Panc1 (cell line): ENCODE measurements around the gene SLC25A12. TPM values are rescaled to one million over a fixed set of nuclear protein-coding genes. Genes with fewer than 3 reads are reported as not detected.
"Not testable (repeated sequence)": the region's sequence is repeated elsewhere in the genome, so short reads cannot be mapped to it uniquely, and the experiment has no call there.

Source experiments
- ATAC-seq: fragments of 200-7000 bp; cut with Tn5 transposase; 2 replicates; pipeline ENCODE4 v1.9.1; 2020; ENCODE audit warnings: mild to moderate bottlenecking, moderate library complexity
- BruUV-seq: library from RNA; stranded (reverse); fragments of 400-500 nt; replicated peaks from 2 replicates; lab custom pipeline; 2021; lab: Mats Ljungman, UMichigan
- CTCF ChIA-PET: fragments of 300-600 bp; sonication (Branson Sonifier 250); formaldehyde crosslinking; loops from one replicate; lab custom pipeline; 2022; ENCODE audit warnings: antibody characterized with exemption; lab: Charles Lee
- POLR2A ChIA-PET: fragments of 300-600 bp; sonication (Branson Sonifier 250); formaldehyde crosslinking; loops from one replicate; lab custom pipeline; 2022; ENCODE audit warnings: antibody characterized with exemption; lab: Charles Lee
- DNase-seq: peaks from one replicate; pipeline ENCODE4 v3.0.0-alpha.2; 2010; ENCODE audit warnings: low read depth, low spot score
- H3K27ac ChIP-seq: 2 replicates; pipeline ENCODE4 v1.5.1; 2011; ENCODE audit warnings: mild to moderate bottlenecking, low read length, inconsistent platforms
- H3K27me3 ChIP-seq: fragments of 200-500 bp; sonication (Bioruptor generic); 2 replicates; pipeline ENCODE4 v1.6.0; 2014; ENCODE audit warnings: low read length, inconsistent platforms; ENCODE audit not compliant: control insufficient read depth, insufficient read depth
- H3K36me3 ChIP-seq: fragments of 200-500 bp; sonication (Bioruptor generic); 2 replicates; pipeline ENCODE4 v1.5.1; 2014; ENCODE audit warnings: inconsistent platforms, mild to moderate bottlenecking, low read length, moderate library complexity; ENCODE audit not compliant: control insufficient read depth, insufficient read depth
- H3K4me1 ChIP-seq: 2 replicates; pipeline ENCODE4 v1.5.1; 2011; ENCODE audit warnings: inconsistent platforms, mild to moderate bottlenecking, low read length, moderate library complexity; ENCODE audit not compliant: control insufficient read depth, insufficient read depth
- H3K4me3 ChIP-seq, 2 experiments: 2 replicates each; pipeline ENCODE4 v1.5.1; 2011 to 2012; ENCODE audit warnings: low read depth in 2 of 2, low read length in 2 of 2, mild to moderate bottlenecking in 2 of 2, inconsistent platforms in 1 of 2, moderate library complexity in 1 of 2
- H3K9me3 ChIP-seq: fragments of 200-500 bp; sonication (Bioruptor generic); 2 replicates; pipeline ENCODE4 v1.5.1; 2014; ENCODE audit warnings: low read depth, mild to moderate bottlenecking, inconsistent platforms, low read length, moderate library complexity; ENCODE audit not compliant: control insufficient read depth, insufficient read depth
- POLR2AphosphoS5 ChIP-seq: IDR thresholded peaks from 2 replicates; pipeline ENCODE4 v1.6.1; 2012; ENCODE audit warnings: mild to moderate bottlenecking, low read depth, low read length, moderate library complexity
- SIN3A ChIP-seq: IDR thresholded peaks from 2 replicates; pipeline ENCODE4 v1.6.1; 2012; ENCODE audit warnings: low read depth, mild to moderate bottlenecking, low read length, moderate library complexity, borderline replicate concordance; ENCODE audit not compliant: insufficient read depth
- TCF7L2 ChIP-seq: IDR thresholded peaks from 2 replicates; pipeline ENCODE4 v1.6.1; 2011; ENCODE audit warnings: mild to moderate bottlenecking, low read depth, low read length, inconsistent platforms
- in situ Hi-C: cut with HindIII; loops from 2 replicates; pipeline ENCODE4 v1.10.0; 2016; ENCODE audit warnings: low sequenced_read_pairs, low pct_unique_long_range_greater_than_20kb
- intact Hi-C: fragments of 100-400 bp; cut with micrococcal nuclease; formaldehyde crosslinking; loops from one replicate; pipeline ENCODE4 v1.10.0; 2022; ENCODE audit not compliant: unreplicated experiment
- total RNA-seq: library from RNA; stranded (reverse); gene quantifications from one replicate; pipeline ENCODE4 v1.2.1, GENCODE V29; 2021; ENCODE audit not compliant: unreplicated experiment
- TF ChIP-seq, protein P1 (sequence below), 2 experiments: IDR thresholded peaks; 2 replicates each; pipeline ENCODE4 v1.6.1; 2011 to 2012; ENCODE audit warnings: low read depth in 2 of 2, control low read depth in 1 of 2, low read length in 1 of 2, mild to moderate bottlenecking in 1 of 2, moderate library complexity in 1 of 2; ENCODE audit not compliant: insufficient read depth in 1 of 2
- TF ChIP-seq, protein P2 (sequence below): fragments of 450-650 bp; IDR thresholded peaks from 2 replicates; pipeline ENCODE4 v1.5.1; 2017; ENCODE audit warnings: mild to moderate bottlenecking

SLC25A12 gene
- total RNA-seq, 1 experiment from 2014 or later: 17.8 TPM

DNA sequence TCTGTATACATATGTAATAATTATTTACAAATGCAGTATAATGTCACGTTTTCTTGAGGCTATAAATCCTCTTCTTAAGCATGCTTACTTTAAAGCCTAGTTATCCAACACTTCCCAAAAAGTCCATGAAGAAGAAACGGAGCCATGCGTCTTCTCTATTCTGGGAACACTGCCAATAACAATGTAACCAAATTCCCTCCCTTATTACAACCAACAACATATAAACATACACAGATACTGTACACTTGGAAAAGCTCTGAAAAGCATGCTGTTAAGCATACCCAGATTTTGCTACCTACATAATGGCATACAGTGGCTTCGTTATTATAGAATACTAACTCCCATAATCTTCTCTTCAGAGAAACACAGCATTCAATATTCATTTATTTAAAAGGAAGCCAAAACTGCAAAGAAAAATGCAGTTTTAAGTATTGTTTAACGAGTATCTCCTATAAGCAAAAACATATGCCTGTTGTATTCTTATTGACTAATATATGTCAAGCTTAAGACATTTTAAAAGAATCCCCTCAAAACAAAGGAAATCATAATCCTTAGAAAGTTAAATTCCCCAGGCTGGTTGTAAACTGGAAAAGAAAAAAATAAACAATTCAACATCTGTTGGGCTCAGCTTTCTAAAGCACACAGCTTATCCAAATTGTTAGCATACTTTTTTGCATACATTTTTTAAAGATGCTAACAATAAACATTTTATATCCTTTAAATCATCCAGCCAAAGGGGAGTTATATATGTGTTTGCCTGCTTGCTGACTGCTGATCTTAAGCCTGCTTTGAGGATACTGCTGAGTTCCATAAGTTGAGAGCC is 83.4 kb downstream of the SLC25A12 start:
- 0 out of 2 replicates have a peak, but pooled peaks cover 3% of the 10 kb centered on the region for H3K36me3 ChIP-seq
- POLR2A ChIA-PET: no interaction called here
- no peaks in the 10 kb centered on the region for H3K9me3 ChIP-seq
- H3K27ac ChIP-seq: no peak overlapping the region
- no peaks in the 10 kb centered on the region for H3K4me1 ChIP-seq
- H3K4me3 ChIP-seq: no peak overlapping the region
- TF ChIP-seq TCF7L2 (no peak), POLR2AphosphoS5 (no peak), SIN3A (no peak)
- TF ChIP-seq, protein P1, sequence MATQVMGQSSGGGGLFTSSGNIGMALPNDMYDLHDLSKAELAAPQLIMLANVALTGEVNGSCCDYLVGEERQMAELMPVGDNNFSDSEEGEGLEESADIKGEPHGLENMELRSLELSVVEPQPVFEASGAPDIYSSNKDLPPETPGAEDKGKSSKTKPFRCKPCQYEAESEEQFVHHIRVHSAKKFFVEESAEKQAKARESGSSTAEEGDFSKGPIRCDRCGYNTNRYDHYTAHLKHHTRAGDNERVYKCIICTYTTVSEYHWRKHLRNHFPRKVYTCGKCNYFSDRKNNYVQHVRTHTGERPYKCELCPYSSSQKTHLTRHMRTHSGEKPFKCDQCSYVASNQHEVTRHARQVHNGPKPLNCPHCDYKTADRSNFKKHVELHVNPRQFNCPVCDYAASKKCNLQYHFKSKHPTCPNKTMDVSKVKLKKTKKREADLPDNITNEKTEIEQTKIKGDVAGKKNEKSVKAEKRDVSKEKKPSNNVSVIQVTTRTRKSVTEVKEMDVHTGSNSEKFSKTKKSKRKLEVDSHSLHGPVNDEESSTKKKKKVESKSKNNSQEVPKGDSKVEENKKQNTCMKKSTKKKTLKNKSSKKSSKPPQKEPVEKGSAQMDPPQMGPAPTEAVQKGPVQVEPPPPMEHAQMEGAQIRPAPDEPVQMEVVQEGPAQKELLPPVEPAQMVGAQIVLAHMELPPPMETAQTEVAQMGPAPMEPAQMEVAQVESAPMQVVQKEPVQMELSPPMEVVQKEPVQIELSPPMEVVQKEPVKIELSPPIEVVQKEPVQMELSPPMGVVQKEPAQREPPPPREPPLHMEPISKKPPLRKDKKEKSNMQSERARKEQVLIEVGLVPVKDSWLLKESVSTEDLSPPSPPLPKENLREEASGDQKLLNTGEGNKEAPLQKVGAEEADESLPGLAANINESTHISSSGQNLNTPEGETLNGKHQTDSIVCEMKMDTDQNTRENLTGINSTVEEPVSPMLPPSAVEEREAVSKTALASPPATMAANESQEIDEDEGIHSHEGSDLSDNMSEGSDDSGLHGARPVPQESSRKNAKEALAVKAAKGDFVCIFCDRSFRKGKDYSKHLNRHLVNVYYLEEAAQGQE (IDR thresholded peaks at IDR 0.05; ENCODE audit: insufficient read depth in 1 of 2, low read depth in 2 of 2, low read length in 1 of 2): no peak
- TF ChIP-seq, protein P2, sequence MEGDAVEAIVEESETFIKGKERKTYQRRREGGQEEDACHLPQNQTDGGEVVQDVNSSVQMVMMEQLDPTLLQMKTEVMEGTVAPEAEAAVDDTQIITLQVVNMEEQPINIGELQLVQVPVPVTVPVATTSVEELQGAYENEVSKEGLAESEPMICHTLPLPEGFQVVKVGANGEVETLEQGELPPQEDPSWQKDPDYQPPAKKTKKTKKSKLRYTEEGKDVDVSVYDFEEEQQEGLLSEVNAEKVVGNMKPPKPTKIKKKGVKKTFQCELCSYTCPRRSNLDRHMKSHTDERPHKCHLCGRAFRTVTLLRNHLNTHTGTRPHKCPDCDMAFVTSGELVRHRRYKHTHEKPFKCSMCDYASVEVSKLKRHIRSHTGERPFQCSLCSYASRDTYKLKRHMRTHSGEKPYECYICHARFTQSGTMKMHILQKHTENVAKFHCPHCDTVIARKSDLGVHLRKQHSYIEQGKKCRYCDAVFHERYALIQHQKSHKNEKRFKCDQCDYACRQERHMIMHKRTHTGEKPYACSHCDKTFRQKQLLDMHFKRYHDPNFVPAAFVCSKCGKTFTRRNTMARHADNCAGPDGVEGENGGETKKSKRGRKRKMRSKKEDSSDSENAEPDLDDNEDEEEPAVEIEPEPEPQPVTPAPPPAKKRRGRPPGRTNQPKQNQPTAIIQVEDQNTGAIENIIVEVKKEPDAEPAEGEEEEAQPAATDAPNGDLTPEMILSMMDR: no peak
- in situ Hi-C loops (no loop called here), intact Hi-C loops (loop anchor here (2.0 kb wide), 1 partner anchor 296 kb away; no protein-coding TSS in a partner anchor)
- no TSS peak for BruUV-seq
- DNase-seq (no peak), ATAC-seq (no peak)
- no peaks in the 10 kb centered on the region for H3K27me3 ChIP-seq
- CTCF ChIA-PET: interaction anchor here (2.0 kb wide), 1 partner anchor 296 kb away, joined by 9 read pairs; no protein-coding TSS in a partner anchor

DNA sequence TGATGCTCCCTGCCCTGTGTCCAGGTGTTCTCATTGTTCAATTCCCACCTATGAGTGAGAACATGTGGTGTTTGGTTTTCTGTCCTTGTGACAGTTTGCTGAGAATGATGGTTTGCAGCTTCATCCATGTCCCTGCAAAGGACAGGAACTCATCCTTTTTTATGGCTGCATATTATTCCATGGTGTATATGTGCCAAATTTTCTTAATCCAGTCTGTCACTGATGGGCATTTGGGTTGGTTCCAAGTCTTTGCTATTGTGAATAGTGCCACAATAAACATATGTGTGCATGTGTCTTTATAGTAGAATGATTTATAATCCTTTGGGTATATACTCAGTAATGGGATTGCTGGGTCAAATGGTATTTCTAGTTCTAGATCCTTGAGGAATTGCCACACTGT is 85.2 kb downstream of the SLC25A12 start:
- H3K4me1 ChIP-seq, POLR2A ChIA-PET, intact Hi-C loops, H3K36me3 ChIP-seq, H3K27ac ChIP-seq, H3K4me3 ChIP-seq, CTCF ChIA-PET, in situ Hi-C loops, H3K27me3 ChIP-seq, BruUV-seq, H3K9me3 ChIP-seq, ATAC-seq, DNase-seq: not testable (repeated sequence)

DNA sequence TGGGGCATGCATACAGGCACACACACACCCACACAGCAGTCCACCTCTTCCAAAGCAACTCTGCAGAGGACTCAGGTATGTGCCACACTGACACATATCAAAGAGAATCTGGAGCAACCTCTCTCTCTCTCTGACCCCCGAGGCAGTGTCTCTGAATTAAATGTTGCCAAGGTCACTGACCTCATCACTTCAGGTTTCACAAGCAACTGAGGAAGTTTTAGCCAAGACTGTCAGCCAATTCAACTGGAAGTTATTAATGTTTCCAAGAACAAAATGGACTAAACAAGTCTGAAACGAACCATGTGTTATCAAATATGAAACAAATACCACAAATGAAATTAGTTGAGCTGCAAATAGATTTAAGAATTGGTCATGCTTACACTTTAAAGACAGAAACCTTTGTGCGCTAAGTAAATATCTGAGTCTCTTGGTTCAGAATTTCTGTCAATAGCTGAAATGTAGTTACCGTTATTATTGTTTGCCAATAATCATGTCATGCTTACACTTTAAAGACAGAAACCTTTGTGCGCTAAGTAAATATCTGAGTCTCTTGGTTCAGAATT is 86.1 kb downstream of the SLC25A12 start:
- TF ChIP-seq, protein P1 (IDR thresholded peaks at IDR 0.05; ENCODE audit: insufficient read depth in 1 of 2, low read depth in 2 of 2, low read length in 1 of 2): no peak
- no peak for TF ChIP-seq SIN3A
- TF ChIP-seq TCF7L2: no peak
- TF ChIP-seq POLR2AphosphoS5: no peak
- TF ChIP-seq, protein P2: no peak
- ChIA-PET CTCF (no interaction called here), POLR2A (no interaction called here)
- H3K27ac ChIP-seq: no peak overlapping the region
- no peaks in the 10 kb centered on the region for H3K9me3 ChIP-seq
- ATAC-seq (no peak), DNase-seq (no peak)
- BruUV-seq: no TSS peak
- in situ Hi-C loops (no loop called here), intact Hi-C loops (no loop called here)
- H3K36me3 ChIP-seq: 0 out of 2 replicates have a peak, but pooled peaks cover under 1% of the 10 kb centered on the region
- no peak overlapping the region for H3K4me3 ChIP-seq
- no peaks in the 10 kb centered on the region for H3K4me1 ChIP-seq
- no peaks in the 10 kb centered on the region for H3K27me3 ChIP-seq
